ENCODE data around the gene CACNA1G.

- TF ChIP-seq CTCF (conservative IDR thresholded peaks at IDR 0.05 in 1 of 2, IDR thresholded peaks at IDR 0.05 in 1 of 2; ENCODE audit: low read depth in 1 of 2, low read length in 2 of 2) = no peak
- TF ChIP-seq EZH2 (IDR thresholded peaks at IDR 0.05; ENCODE audit: low read length, missing control alignments) = no peak
Observed at GRCh38 chr17:50607522-50608175, 47.1 kb downstream of the CACNA1G start.

Data from fibroblast of lung (primary cell).